SK-N-SH (cell line): ENCODE data around the gene PITPNM3. TPM values are rescaled to one million over a fixed set of nuclear protein-coding genes. Genes with fewer than 3 reads are reported as not detected.

Source experiments
- CTCF ChIA-PET: fragments of 300-600, 350-600 bp; formaldehyde crosslinking; extraction: SDS; loops from one replicate; lab custom pipeline; 2021; lab: Yijun Ruan, JAX
- POLR2A ChIA-PET: fragments of 350-600 bp; sonication (Branson Sonifier 250); formaldehyde crosslinking; extraction: SDS; loops from one replicate; lab custom pipeline; 2020; ENCODE audit warnings: antibody characterized with exemption, inconsistent platforms; lab: Yijun Ruan, JAX
- DNase-seq: peaks from one replicate; pipeline ENCODE4 v3.0.0; 2012
- H2AFZ ChIP-seq: fragments of 200-600 bp; sonication (generic); 2 replicates; pipeline ENCODE4 v1.8.1; 2016; ENCODE audit warnings: antibody characterized with exemption, mild to moderate bottlenecking, low read depth
- H3F3A ChIP-seq: fragments of 200-600 bp; sonication (generic); replicated peaks from 2 replicates; pipeline ENCODE3; 2016; ENCODE audit warnings: antibody characterized with exemption, mild to moderate bottlenecking; ENCODE audit not compliant: insufficient read depth
- H3K27ac ChIP-seq, 2 experiments: fragments of 200-500 bp in 1 of 2; fragments of 200-600 bp in 1 of 2; sonication (Bioruptor generic) in 1 of 2; sonication (generic), shearing (Covaris generic) in 1 of 2; 2 replicates each; pipeline versions ENCODE4 v1.5.1 to v1.6.1; 2014 to 2016; ENCODE audit warnings: low read depth in 2 of 2, inconsistent platforms in 1 of 2, low read length in 1 of 2, mild to moderate bottlenecking in 1 of 2, mixed read lengths in 1 of 2
- H3K27me3 ChIP-seq: fragments of 200-600 bp; sonication (generic), shearing (Covaris generic); 2 replicates; pipeline ENCODE4 v1.6.1; 2016; ENCODE audit warnings: mixed run types; ENCODE audit not compliant: insufficient read depth
- H3K36me3 ChIP-seq, 2 experiments: fragments of 200-500 bp in 1 of 2; fragments of 200-600 bp in 1 of 2; sonication (Bioruptor generic) in 1 of 2; sonication (generic) in 1 of 2; replicated peaks in 1 of 2; 2 replicates each; pipeline versions ENCODE3 to v1.5.1; 2014 to 2016; ENCODE audit warnings: low read length in 1 of 2, mild to moderate bottlenecking in 1 of 2; ENCODE audit not compliant: insufficient read depth in 2 of 2, control insufficient read depth in 1 of 2
- H3K4me1 ChIP-seq, 2 experiments: fragments of 200-500 bp in 1 of 2; fragments of 200-600 bp in 1 of 2; sonication (Bioruptor generic) in 1 of 2; sonication (generic), shearing (Covaris generic) in 1 of 2; 2 replicates each; pipeline versions ENCODE4 v1.5.1 to v1.6.1; 2014 to 2016; ENCODE audit warnings: low read depth in 1 of 2, low read length in 1 of 2, mixed run types in 1 of 2; ENCODE audit not compliant: insufficient read depth in 2 of 2, control insufficient read depth in 1 of 2
- H3K4me2 ChIP-seq: fragments of 200-600 bp; sonication (generic), shearing (Covaris generic); 2 replicates; pipeline ENCODE4 v1.6.1; 2017; ENCODE audit warnings: mixed run types
- H3K4me3 ChIP-seq, 2 experiments: fragments of 200-500 bp in 1 of 2; fragments of 200-600 bp in 1 of 2; sonication (Bioruptor generic) in 1 of 2; sonication (generic), shearing (Covaris generic) in 1 of 2; 2 replicates each; pipeline versions ENCODE4 v1.5.1 to v1.8.1; 2014 to 2016; ENCODE audit warnings: low read depth in 2 of 2, inconsistent platforms in 1 of 2, low read length in 1 of 2, mild to moderate bottlenecking in 1 of 2, mixed read lengths in 1 of 2, moderate library complexity in 1 of 2
- H3K79me2 ChIP-seq: fragments of 200-600 bp; sonication (generic); 2 replicates; pipeline ENCODE4 v1.8.1; 2017; ENCODE audit warnings: mild to moderate bottlenecking; ENCODE audit not compliant: insufficient read depth
- H3K9ac ChIP-seq: fragments of 200-600 bp; sonication (generic); 2 replicates; pipeline ENCODE4 v1.6.1; 2017; ENCODE audit warnings: mixed run types
- H3K9me2 ChIP-seq: fragments of 200-600 bp; sonication (generic); 2 replicates; pipeline ENCODE4 v1.6.1; 2017; ENCODE audit warnings: mixed run types
- H3K9me3 ChIP-seq: fragments of 200-600 bp; sonication (generic); 2 replicates; pipeline ENCODE4 v1.6.1; 2017; ENCODE audit warnings: mixed run types, mild to moderate bottlenecking, moderate library complexity
- H4K20me1 ChIP-seq: fragments of 200-600 bp; sonication (generic); 2 replicates; pipeline ENCODE4 v1.6.1; 2017; ENCODE audit warnings: mild to moderate bottlenecking, mixed run types; ENCODE audit not compliant: insufficient read depth
- CHD2 ChIP-seq: fragments of 150-350 bp; IDR thresholded peaks from 2 replicates; pipeline ENCODE4 v1.6.1; 2018; ENCODE audit warnings: low read length; ENCODE audit not compliant: partially characterized antibody
- EP300 ChIP-seq, 2 experiments: IDR thresholded peaks; 2 replicates each; pipeline versions ENCODE4 v1.4.0 to v1.6.1; 2012; ENCODE audit warnings: borderline replicate concordance in 1 of 2, low read depth in 1 of 2, low read length in 1 of 2
- FOSL2 ChIP-seq: IDR thresholded peaks from 2 replicates; pipeline ENCODE4 v1.4.0; 2012; ENCODE audit warnings: low read depth, mild to moderate bottlenecking, moderate library complexity, borderline replicate concordance
- FOXJ3 ChIP-seq: sonication (generic); formaldehyde crosslinking; IDR thresholded peaks from 2 replicates; pipeline ENCODE4 v1.5.1; 2020; ENCODE audit warnings: mild to moderate bottlenecking, missing genetic modification reagents
- FOXM1 ChIP-seq: IDR thresholded peaks from 2 replicates; pipeline ENCODE4 v1.4.0; 2012; ENCODE audit warnings: low read depth, mild to moderate bottlenecking
- GABPA ChIP-seq: IDR thresholded peaks from 2 replicates; pipeline ENCODE4 v1.4.0; 2012; ENCODE audit warnings: low read depth, mild to moderate bottlenecking
- IRF3 ChIP-seq: fragments of 150-350 bp; IDR thresholded peaks from 2 replicates; pipeline ENCODE4 v1.6.1; 2016; ENCODE audit warnings: mild to moderate bottlenecking, low read depth, low read length
- MEF2A ChIP-seq: IDR thresholded peaks from 2 replicates; pipeline ENCODE4 v1.4.0; 2012; ENCODE audit warnings: low read depth, borderline replicate concordance
- NFIC ChIP-seq: IDR thresholded peaks from 2 replicates; pipeline ENCODE4 v1.4.0; 2012; ENCODE audit warnings: borderline replicate concordance
- NRF1 ChIP-seq: IDR thresholded peaks from 2 replicates; pipeline ENCODE4 v1.6.1; 2012; ENCODE audit warnings: low read depth, mild to moderate bottlenecking, low read length
- POLR2AphosphoS5 ChIP-seq: IDR thresholded peaks from 2 replicates; pipeline ENCODE4 v1.6.1; 2012; ENCODE audit warnings: low read depth, low read length
- RAD21 ChIP-seq: IDR thresholded peaks from 2 replicates; pipeline ENCODE4 v1.6.1; 2012; ENCODE audit warnings: mild to moderate bottlenecking, low read length
- RCOR1 ChIP-seq: fragments of 150-350 bp; IDR thresholded peaks from 2 replicates; pipeline ENCODE4 v1.6.1; 2017; ENCODE audit warnings: antibody characterized with exemption, low read length
- RXRA ChIP-seq: IDR thresholded peaks from 2 replicates; pipeline ENCODE4 v1.4.0; 2012; ENCODE audit warnings: low read depth, mild to moderate bottlenecking, borderline replicate concordance
- SIN3A ChIP-seq: IDR thresholded peaks from 2 replicates; pipeline ENCODE4 v1.6.1; 2012; ENCODE audit warnings: low read depth, mild to moderate bottlenecking, low read length, moderate library complexity, borderline replicate concordance
- SMC3 ChIP-seq: IDR thresholded peaks from 2 replicates; pipeline ENCODE4 v1.6.1; 2012; ENCODE audit warnings: low read depth, low read length, improper control_type of control experiment
- TEAD4 ChIP-seq: IDR thresholded peaks from 2 replicates; pipeline ENCODE4 v1.4.0; 2012; ENCODE audit warnings: mild to moderate bottlenecking, borderline replicate concordance; ENCODE audit not compliant: insufficient read depth
- USF2 ChIP-seq: fragments of 150-350 bp; IDR thresholded peaks from 2 replicates; pipeline ENCODE4 v1.6.1; 2017; ENCODE audit warnings: antibody characterized with exemption, low read length, low read depth, borderline replicate concordance
- WGBS: methylation state at CpG from one replicate; pipeline ENCODE4 v1.1.6; 2017; ENCODE audit warnings: low lambda C conversion rate; 5-methylcytosine and 5-hydroxymethylcytosine counted together
- polyA plus RNA-seq, 3 experiments: library from polyadenylated mRNA; depleted of rRNA; stranded (reverse); fragments of >200 nt; gene quantifications; 2 replicates each; pipeline ENCODE4 v1.2.3, GENCODE V29; 2012
- TF ChIP-seq, protein P1 (sequence below): fragments of 200-600 bp; sonication (generic); IDR thresholded peaks from 2 replicates; pipeline ENCODE4 v1.6.1; 2017; ENCODE audit warnings: antibody characterized with exemption, mild to moderate bottlenecking, moderate library complexity
- TF ChIP-seq, protein P2 (sequence below): IDR thresholded peaks from 2 replicates; pipeline ENCODE4; 2012
- TF ChIP-seq, protein P3 (sequence below): IDR thresholded peaks from 2 replicates; pipeline ENCODE4 v1.6.1; 2012; ENCODE audit warnings: mild to moderate bottlenecking, low read depth, low read length, moderate library complexity

The PITPNM3 gene
- polyA plus RNA-seq, 1 of the 3 experiments (the other 2 are of a cell fraction) = 0.82 TPM

- TF ChIP-seq USF2 = no peak
- TF ChIP-seq POLR2AphosphoS5 = no peak
- TF ChIP-seq, protein P1, sequence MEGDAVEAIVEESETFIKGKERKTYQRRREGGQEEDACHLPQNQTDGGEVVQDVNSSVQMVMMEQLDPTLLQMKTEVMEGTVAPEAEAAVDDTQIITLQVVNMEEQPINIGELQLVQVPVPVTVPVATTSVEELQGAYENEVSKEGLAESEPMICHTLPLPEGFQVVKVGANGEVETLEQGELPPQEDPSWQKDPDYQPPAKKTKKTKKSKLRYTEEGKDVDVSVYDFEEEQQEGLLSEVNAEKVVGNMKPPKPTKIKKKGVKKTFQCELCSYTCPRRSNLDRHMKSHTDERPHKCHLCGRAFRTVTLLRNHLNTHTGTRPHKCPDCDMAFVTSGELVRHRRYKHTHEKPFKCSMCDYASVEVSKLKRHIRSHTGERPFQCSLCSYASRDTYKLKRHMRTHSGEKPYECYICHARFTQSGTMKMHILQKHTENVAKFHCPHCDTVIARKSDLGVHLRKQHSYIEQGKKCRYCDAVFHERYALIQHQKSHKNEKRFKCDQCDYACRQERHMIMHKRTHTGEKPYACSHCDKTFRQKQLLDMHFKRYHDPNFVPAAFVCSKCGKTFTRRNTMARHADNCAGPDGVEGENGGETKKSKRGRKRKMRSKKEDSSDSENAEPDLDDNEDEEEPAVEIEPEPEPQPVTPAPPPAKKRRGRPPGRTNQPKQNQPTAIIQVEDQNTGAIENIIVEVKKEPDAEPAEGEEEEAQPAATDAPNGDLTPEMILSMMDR = no peak
- no peak for TF ChIP-seq NFIC
- TF ChIP-seq FOXJ3 (CRISPR knock-in tag) = no peak
- no peak for TF ChIP-seq RXRA
Measured at GRCh38 chr17:6605142-6605541, 48.8 kb upstream of the PITPNM3 start (continued).

DNA sequence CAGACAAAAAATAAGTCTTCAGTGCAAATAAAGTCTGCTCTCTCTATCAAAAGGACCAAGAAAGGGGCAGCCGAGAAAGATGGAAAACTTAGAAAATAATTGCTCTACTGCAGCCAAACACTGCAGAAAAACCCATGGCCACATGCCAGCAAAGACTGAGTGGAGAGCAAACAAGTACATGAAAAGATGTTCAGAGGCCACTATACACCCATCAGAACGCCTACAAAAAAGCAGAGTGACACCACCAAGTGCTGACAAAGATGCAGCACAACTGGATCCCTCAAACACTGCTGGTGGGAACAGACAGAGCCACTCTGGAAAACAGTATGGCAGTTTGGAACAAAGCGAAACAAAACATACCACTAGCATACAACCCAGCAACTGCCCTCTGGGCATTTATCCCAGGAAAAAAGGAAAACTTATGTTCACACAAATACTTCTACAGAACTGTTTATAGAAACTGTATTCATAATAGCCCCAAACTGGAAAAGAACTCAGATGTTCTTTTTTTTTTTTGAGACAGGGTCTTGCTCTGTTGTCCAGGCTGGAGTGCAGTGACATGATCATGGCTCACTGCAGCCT lies 47.5 kb upstream of the PITPNM3 start:
- CTCF ChIA-PET = no interaction called here
- no peak overlapping the region for H3K9ac ChIP-seq
- 90% methylated on average over 3 of the region's 3 CpGs for WGBS
- H3K4me3 ChIP-seq = no peak overlapping the region
- no peaks in the 10 kb centered on the region for H3K4me1 ChIP-seq
- H2AFZ ChIP-seq = no peak overlapping the region
- H3K4me2 ChIP-seq = no peak overlapping the region
- no peak for TF ChIP-seq TEAD4
- no peak for TF ChIP-seq IRF3
- TF ChIP-seq MEF2A = no peak
- TF ChIP-seq NFIC = no peak
- no peak for TF ChIP-seq USF2
- TF ChIP-seq NRF1 = no peak
- TF ChIP-seq FOXJ3 (CRISPR knock-in tag) = no peak
- no peak for TF ChIP-seq FOXM1
- TF ChIP-seq FOSL2 = no peak
- TF ChIP-seq RAD21 = no peak
- TF ChIP-seq EP300 (IDR thresholded peaks at IDR 0.05; ENCODE audit: borderline replicate concordance in 1 of 2, low read depth in 1 of 2, low read length in 1 of 2) = no peak
- TF ChIP-seq, protein P2, sequence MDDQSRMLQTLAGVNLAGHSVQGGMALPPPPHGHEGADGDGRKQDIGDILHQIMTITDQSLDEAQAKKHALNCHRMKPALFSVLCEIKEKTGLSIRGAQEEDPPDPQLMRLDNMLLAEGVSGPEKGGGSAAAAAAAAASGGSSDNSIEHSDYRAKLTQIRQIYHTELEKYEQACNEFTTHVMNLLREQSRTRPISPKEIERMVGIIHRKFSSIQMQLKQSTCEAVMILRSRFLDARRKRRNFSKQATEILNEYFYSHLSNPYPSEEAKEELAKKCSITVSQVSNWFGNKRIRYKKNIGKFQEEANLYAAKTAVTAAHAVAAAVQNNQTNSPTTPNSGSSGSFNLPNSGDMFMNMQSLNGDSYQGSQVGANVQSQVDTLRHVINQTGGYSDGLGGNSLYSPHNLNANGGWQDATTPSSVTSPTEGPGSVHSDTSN = no peak
- no peak for TF ChIP-seq RCOR1
- no peak for TF ChIP-seq SMC3
- no peak for TF ChIP-seq SIN3A
- no peak for TF ChIP-seq RXRA
- TF ChIP-seq GABPA = no peak
- no peak for TF ChIP-seq CHD2
- TF ChIP-seq, protein P3, sequence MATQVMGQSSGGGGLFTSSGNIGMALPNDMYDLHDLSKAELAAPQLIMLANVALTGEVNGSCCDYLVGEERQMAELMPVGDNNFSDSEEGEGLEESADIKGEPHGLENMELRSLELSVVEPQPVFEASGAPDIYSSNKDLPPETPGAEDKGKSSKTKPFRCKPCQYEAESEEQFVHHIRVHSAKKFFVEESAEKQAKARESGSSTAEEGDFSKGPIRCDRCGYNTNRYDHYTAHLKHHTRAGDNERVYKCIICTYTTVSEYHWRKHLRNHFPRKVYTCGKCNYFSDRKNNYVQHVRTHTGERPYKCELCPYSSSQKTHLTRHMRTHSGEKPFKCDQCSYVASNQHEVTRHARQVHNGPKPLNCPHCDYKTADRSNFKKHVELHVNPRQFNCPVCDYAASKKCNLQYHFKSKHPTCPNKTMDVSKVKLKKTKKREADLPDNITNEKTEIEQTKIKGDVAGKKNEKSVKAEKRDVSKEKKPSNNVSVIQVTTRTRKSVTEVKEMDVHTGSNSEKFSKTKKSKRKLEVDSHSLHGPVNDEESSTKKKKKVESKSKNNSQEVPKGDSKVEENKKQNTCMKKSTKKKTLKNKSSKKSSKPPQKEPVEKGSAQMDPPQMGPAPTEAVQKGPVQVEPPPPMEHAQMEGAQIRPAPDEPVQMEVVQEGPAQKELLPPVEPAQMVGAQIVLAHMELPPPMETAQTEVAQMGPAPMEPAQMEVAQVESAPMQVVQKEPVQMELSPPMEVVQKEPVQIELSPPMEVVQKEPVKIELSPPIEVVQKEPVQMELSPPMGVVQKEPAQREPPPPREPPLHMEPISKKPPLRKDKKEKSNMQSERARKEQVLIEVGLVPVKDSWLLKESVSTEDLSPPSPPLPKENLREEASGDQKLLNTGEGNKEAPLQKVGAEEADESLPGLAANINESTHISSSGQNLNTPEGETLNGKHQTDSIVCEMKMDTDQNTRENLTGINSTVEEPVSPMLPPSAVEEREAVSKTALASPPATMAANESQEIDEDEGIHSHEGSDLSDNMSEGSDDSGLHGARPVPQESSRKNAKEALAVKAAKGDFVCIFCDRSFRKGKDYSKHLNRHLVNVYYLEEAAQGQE = no peak
- POLR2A ChIA-PET = no interaction called here
- no peak overlapping the region for H3K27ac ChIP-seq
- H3K9me3 ChIP-seq = no peaks in the 10 kb centered on the region
- no peaks in the 10 kb centered on the region for H3F3A ChIP-seq
- H3K9me2 ChIP-seq = no peaks in the 10 kb centered on the region
- no peaks in the 10 kb centered on the region for H4K20me1 ChIP-seq
- H3K36me3 ChIP-seq = peaks cover 54 to 100% of the 10 kb centered on the region in 2 experiments
- H3K27me3 ChIP-seq = no peaks in the 10 kb centered on the region
- DNase-seq = no peak
- H3K79me2 ChIP-seq = no peaks in the 10 kb centered on the region
